ENCODE results near the gene MEG3. TPM values are rescaled to one million over a fixed set of nuclear protein-coding genes. Genes with fewer than 3 reads are reported as not detected.

MEG3 gene
- total RNA-seq, 1 experiment from 2014 or later = not detected

DNA sequence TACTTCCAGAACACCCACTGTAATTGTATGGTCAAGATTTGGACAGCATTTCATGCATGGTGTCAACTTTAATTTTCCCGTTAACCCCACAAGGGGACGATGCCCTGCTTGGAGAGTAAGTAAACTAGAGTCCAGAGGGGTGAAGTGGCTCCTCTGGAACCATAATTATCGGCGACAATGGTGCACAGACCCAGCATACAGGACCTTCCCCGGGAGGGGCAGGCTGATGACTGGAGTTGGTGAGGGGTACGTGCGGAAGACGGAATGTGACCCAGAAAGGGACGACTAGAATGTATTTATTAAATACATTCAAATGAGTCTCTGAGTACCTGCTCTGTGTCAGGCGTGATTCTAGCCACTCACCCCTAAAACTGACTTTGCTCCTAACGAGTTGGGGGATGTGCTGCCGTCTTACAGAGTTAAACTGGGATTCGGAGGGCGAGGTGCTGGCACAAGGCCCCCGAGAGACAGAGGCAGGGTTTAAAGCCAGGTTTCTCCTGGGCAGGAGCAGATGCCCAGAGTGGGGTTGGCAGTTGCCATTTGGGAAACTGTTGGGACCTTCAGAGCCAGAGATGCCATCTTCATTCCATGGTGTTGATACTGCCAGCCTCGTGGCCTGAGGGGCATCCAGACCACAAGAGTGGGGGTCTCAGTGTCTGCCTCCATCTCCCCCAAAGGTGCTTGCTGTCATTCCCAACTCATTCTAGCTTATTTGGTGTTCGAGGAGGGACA is 66.7 kb downstream of the MEG3 start:
- POLR2A ChIA-PET = no interaction called here

DNA sequence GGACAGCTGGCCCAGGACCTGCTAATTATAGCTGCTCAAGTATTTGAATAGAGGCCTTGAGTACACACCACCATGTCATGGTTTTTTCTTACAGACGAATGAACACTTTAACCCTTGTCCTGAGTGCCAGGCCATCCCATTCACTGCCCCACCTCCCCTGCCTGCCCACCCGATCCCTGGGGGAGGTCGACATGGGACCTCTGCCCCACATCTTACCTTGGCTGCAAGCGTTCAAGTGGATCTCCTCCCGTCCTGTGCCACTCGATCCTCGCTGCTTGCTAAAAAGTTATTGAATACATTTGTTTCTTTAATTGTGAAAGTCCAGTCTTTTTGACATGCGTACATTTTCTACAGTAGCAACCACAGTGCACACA is 67.3 kb downstream of the MEG3 start:
- Mint-ChIP-seq H3K27me3 (ENCODE audit: insufficient read depth, unreplicated experiment) (peaks cover 47% of the 10 kb centered on the region), H3K4me3 (ENCODE audit: unreplicated experiment) (no peak overlapping the region), H3K36me3 (ENCODE audit: insufficient read depth, unreplicated experiment) (peaks cover 6% of the 10 kb centered on the region), H3K4me1 (ENCODE audit: insufficient read depth, unreplicated experiment) (peaks cover 7% of the 10 kb centered on the region), H3K27ac (ENCODE audit: low read depth, unreplicated experiment) (no peak overlapping the region), H3K9me3 (ENCODE audit: unreplicated experiment) (no peaks in the 10 kb centered on the region)
- TF ChIP-seq, protein P1, sequence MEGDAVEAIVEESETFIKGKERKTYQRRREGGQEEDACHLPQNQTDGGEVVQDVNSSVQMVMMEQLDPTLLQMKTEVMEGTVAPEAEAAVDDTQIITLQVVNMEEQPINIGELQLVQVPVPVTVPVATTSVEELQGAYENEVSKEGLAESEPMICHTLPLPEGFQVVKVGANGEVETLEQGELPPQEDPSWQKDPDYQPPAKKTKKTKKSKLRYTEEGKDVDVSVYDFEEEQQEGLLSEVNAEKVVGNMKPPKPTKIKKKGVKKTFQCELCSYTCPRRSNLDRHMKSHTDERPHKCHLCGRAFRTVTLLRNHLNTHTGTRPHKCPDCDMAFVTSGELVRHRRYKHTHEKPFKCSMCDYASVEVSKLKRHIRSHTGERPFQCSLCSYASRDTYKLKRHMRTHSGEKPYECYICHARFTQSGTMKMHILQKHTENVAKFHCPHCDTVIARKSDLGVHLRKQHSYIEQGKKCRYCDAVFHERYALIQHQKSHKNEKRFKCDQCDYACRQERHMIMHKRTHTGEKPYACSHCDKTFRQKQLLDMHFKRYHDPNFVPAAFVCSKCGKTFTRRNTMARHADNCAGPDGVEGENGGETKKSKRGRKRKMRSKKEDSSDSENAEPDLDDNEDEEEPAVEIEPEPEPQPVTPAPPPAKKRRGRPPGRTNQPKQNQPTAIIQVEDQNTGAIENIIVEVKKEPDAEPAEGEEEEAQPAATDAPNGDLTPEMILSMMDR (IDR thresholded peaks at IDR 0.05; ENCODE audit: unreplicated experiment) = no peak
- no peak for DNase-seq (ENCODE audit: unreplicated experiment)
- intact Hi-C loops (cut with micrococcal nuclease) = no loop called here
- ChIA-PET CTCF (no interaction called here), POLR2A (no interaction called here)
- no TSS peak for BruUV-seq (replicated peaks)

More for the DNA sequence above, 66.7 kb downstream of the MEG3 start:
- Mint-ChIP-seq H3K27me3 (ENCODE audit: insufficient read depth, unreplicated experiment) (peaks cover 52% of the 10 kb centered on the region), H3K27ac (ENCODE audit: low read depth, unreplicated experiment) (no peak overlapping the region), H3K9me3 (ENCODE audit: unreplicated experiment) (no peaks in the 10 kb centered on the region), H3K4me3 (ENCODE audit: unreplicated experiment) (no peak overlapping the region), H3K4me1 (ENCODE audit: insufficient read depth, unreplicated experiment) (peaks cover 12% of the 10 kb centered on the region), H3K36me3 (ENCODE audit: insufficient read depth, unreplicated experiment) (peaks cover 6% of the 10 kb centered on the region)
- BruUV-seq (replicated peaks) = no TSS peak
- CTCF ChIA-PET = no interaction called here
- DNase-seq (ENCODE audit: unreplicated experiment) = no peak
- TF ChIP-seq, protein P1 (IDR thresholded peaks at IDR 0.05; ENCODE audit: unreplicated experiment) = no peak
- intact Hi-C loops (cut with micrococcal nuclease) = no loop called here

DNA sequence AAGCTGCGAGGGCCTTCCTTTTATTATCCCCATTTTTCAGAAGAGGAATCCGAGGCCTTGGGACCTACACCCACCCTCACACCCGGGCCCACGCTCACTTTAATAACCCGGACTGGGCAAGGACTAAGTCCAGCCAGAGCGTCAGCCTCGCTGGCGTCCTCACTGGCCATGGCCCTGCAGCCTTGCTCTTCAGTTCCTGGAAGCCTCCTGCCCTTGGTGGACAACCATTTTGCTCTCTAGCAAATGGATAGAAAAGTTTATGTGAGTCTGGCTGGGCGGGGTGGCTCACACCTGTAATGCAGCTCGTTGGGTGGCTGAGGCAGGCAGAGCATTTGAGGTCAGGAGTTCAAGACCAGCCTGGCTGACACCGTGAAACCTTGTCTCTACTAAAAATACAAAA is 67.8 kb downstream of the MEG3 start:
- no peaks in the 10 kb centered on the region for H3K9me3 Mint-ChIP-seq (ENCODE audit: unreplicated experiment)
- intact Hi-C loops (cut with micrococcal nuclease) = no loop called here
- no peak for DNase-seq (ENCODE audit: unreplicated experiment)
- POLR2A ChIA-PET = no interaction called here
- H3K27me3 Mint-ChIP-seq (ENCODE audit: insufficient read depth, unreplicated experiment) = peaks cover 46% of the 10 kb centered on the region
- no peak overlapping the region for H3K4me3 Mint-ChIP-seq (ENCODE audit: unreplicated experiment)
- peaks cover 6% of the 10 kb centered on the region for H3K36me3 Mint-ChIP-seq (ENCODE audit: insufficient read depth, unreplicated experiment)
- no TSS peak for BruUV-seq (replicated peaks)
- H3K27ac Mint-ChIP-seq (ENCODE audit: low read depth, unreplicated experiment) = no peak overlapping the region
- CTCF ChIA-PET = no interaction called here
- TF ChIP-seq, protein P1 (IDR thresholded peaks at IDR 0.05; ENCODE audit: unreplicated experiment) = no peak
- H3K4me1 Mint-ChIP-seq (ENCODE audit: insufficient read depth, unreplicated experiment) = peaks cover 6% of the 10 kb centered on the region

DNA sequence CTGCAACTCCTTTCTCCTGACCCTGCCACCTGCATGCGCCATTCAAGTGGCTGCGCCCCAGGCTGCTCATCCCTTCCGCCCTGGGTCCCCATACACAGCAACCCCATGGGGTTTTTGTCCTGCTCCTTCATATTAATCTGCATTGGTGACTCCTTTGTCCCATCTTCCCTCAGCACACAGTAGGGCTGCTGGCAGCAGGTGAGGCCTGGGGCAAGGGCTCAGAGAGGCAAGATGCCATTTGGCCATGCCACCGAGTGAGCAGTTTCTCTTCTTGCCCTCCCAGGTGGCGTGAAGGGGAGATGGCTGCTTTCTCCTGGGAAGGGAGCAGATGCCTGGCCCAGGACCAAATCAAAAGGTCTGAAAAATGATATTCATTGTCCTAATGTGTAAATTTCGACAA is 68.5 kb downstream of the MEG3 start:
- H3K4me1 Mint-ChIP-seq (ENCODE audit: insufficient read depth, unreplicated experiment) = peaks cover 1% of the 10 kb centered on the region
- no peaks in the 10 kb centered on the region for H3K9me3 Mint-ChIP-seq (ENCODE audit: unreplicated experiment)
- peaks cover 46% of the 10 kb centered on the region for H3K27me3 Mint-ChIP-seq (ENCODE audit: insufficient read depth, unreplicated experiment)
- no peak overlapping the region for H3K27ac Mint-ChIP-seq (ENCODE audit: low read depth, unreplicated experiment)
- intact Hi-C loops (cut with micrococcal nuclease) = no loop called here
- ChIA-PET CTCF (no interaction called here), POLR2A (no interaction called here)
- TF ChIP-seq, protein P1 (IDR thresholded peaks at IDR 0.05; ENCODE audit: unreplicated experiment) = no peak
- peaks cover 6% of the 10 kb centered on the region for H3K36me3 Mint-ChIP-seq (ENCODE audit: insufficient read depth, unreplicated experiment)
- no peak overlapping the region for H3K4me3 Mint-ChIP-seq (ENCODE audit: unreplicated experiment)
- no TSS peak for BruUV-seq (replicated peaks)
- no peak for DNase-seq (ENCODE audit: unreplicated experiment)
